Caki2 (cell line): ENCODE results near the gene PDE3B. TPM values are rescaled to one million over a fixed set of nuclear protein-coding genes. Genes with fewer than 3 reads are reported as not detected.
A peak's percentile ranks its signal among the peaks of the same experiment; 100 is the strongest.
"Not testable (repeated sequence)": the region's sequence is repeated elsewhere in the genome, so short reads cannot be mapped to it uniquely, and the experiment has no call there.

Source experiments
- DNase-seq: peaks from one replicate; pipeline ENCODE4 v3.0.0-alpha.2; 2015; ENCODE audit warnings: low read depth
- in situ Hi-C: cut with HindIII; loops from 2 replicates; pipeline ENCODE4 v1.10.0; 2016; ENCODE audit warnings: low sequenced_read_pairs, low pct_unique_long_range_greater_than_20kb, mixed read lengths
- total RNA-seq: library from RNA; depleted of rRNA; stranded (reverse); fragments of >200 nt; shearing (Covaris generic); gene quantifications from 2 replicates; pipeline ENCODE4 v1.2.3, GENCODE V29; 2014; ENCODE audit warnings: low replicate concordance; rRNA removed

PDE3B gene
- 0.54 and 1.6 TPM in 2 replicates for total RNA-seq

DNA sequence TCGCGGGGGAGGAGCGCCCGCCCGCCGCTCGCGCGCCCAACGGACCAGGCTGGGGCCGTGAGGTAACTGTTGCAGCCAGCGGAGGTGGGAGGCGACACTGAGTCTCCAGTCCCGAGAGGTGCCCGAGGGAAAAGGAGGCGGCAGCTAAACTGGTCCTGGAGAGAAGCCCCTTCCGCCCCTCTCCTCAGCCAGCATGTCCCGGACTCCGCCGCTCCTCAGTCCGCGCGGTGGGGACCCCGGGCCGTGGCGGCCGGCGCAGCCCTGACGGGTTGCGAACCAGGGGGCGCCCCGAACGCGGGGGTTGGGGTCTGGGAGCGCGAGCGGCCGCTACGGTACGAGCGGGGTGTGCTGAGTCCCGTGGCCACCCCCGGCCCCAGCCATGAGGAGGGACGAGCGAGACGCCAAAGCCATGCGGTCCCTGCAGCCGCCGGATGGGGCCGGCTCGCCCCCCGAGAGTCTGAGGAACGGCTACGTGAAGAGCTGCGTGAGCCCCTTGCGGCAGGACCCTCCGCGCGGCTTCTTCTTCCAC is at the start of gene PDE3B:
TSS of gene PDE3B (plus strand) at position 108 of the 529 bp plus-strand sequence. CDS start at position 380, 272 bp downstream.
- in situ Hi-C loops, result no loop called here

DNA sequence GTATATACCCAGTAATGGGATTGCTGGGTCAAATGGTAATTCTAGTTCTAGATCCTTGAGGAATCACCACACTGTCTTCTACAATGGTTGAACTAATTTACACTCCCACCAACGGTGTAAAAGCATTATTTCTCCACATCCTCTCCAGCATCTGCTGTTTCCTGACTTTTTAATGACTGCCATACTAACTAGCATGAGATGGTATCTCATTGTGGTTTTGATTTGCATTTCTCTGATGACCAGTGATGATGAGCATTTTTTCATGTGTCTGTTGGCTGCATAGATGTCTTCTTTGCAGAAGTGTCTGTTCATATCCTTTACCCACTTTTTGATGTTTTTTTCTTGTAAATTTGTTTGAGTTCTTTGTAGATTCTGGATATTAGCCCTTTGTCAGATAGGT is 48.3 kb upstream of the PDE3B start:
- DNase-seq, in situ Hi-C loops: not testable (repeated sequence)

More for the DNA sequence above, at the start of gene PDE3B:
- peak; percentile 67 for DNase-seq

GRCh38 chr11:14607713-14608112 is 35.9 kb upstream of the PDE3B start:
- in situ Hi-C loops, result no loop called here
- DNase-seq, result no peak

- DNase-seq, result no peak
- in situ Hi-C loops, result no loop called here
Observed at GRCh38 chr11:14609902-14610301, 33.7 kb upstream of the PDE3B start.

GRCh38 chr11:14611939-14612338 is 31.7 kb upstream of the PDE3B start:
- in situ Hi-C loops, result no loop called here
- DNase-seq, result no peak

DNA sequence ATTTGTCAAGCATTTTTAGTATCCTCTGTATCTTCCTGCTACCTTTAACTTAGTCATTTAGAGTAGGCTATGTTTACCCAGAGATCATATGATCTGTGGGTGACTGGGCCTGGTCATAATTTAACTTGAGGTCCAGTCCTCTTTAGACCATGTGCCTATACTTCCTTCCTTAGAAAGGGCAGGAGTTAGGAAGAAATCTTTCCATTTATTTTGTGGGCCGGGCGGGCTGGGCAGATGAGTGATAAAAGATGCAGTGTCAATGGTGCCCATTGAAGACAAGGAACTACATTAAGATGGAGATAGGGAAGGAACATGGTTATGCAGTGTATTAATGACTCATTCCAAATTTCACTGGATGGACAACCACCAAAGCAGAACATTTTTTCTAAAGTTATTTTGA is 30.9 kb upstream of the PDE3B start:
- DNase-seq, result peak; percentile 16
- in situ Hi-C loops, result no loop called here

DNA sequence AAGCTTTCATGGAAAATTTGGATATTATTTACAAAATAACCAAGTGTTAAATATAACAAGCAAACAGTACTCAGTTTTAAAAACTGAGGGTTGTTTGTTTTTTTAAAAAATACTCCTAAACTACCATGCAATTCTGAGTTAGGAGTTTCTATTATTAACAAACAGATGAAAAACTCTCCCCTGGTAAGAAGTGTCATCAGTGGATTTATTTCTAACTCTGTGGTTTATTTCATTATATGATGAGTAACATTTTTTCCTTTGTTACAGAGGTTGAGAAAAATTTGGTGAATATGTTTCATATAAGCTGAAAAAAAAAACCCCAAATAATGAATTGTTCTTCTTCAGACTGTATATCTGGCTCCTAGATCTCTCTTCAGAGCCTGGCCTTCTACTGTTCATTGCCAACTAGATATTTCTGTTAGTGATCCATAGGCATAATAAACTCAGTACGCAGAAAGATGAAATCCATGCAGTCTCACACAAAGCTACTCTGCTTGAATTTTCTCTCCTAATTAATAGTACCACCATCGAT is 29.4 kb upstream of the PDE3B start:
- in situ Hi-C loops, result no loop called here
- DNase-seq, result no peak

DNA sequence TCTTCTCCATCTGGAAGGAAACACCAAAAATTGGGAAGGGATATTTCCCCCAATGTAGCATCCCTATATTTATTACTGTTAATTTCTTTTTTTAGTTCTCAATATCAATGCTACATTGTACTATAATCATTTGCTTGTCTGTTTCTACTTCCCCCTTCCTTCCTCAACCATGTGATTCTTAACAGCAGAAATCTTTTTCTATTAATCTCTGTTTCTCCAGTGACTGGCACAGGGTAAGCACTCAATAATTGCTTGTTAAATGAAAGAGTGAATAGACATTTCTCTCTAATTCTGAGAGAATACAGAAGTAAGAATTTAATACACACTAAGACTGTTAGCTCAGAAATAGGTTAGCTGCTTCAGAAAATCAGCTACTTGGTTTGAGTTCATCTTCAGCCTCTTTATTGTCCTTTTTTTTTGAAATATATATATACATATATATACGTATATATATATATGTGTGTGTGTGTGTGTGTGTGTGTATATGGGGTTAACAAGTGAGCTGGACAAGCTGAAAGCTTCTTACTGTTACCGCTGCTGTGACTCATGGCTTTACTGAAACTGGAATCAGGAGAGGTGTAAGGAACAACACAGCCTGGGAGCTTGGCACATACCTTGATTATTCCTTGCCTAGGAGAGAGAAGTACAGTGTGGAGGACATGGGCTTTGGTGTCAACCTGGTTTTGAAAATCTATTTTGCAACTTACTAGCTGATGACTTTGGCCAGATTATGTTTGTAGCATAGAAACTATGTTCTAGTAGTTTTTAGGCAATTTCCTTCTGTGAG is 26.2 kb upstream of the PDE3B start:
- in situ Hi-C loops, result no loop called here

GRCh38 chr11:14618060-14618459 is 25.5 kb upstream of the PDE3B start:
- in situ Hi-C loops, result no loop called here
- no peak for DNase-seq

More for the DNA sequence above, 26.2 kb upstream of the PDE3B start:
- no peak for DNase-seq

DNA sequence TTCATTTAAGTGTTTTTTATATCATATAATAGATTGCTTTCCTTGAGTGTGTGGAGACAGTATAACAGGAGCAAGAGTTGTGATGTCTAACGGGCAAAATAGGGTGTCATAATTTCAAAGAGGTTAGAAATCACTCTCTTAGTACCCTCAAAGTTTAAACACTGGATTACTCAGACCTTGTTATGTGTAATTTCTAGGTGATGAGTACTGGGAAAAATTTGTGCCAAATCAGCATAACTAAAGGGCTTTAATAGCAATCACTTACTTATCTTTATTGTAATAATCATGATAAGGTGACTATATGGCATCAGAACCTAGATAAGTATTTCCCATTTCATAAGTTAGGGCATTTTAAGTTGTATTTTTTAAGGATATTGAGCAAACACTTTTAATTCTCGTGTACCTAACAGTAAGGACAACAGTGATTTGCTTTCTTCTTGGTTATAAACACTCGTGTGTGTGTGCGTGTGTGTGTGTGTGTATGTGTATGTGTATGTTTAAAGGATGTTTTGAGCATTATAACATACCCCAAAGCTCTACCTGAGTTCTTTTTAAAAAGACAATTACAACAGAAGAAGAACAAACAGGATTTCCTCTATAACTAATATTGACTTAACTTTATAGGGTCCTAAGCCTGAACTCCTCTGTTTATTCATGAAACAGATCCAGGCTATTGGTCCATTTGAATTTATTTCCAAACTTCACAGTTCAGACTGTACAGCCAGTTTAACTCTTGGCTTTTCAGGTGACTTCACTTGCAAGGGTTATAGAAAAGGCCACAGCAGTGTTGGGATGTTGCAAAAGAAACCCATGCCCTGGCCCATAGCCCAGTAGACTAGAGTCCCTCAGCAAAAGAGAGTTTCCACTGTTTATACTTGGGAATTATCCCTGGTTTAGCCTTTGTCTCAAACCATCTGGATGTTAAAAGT is 23.7 kb upstream of the PDE3B start:
- DNase-seq, result no peak
- in situ Hi-C loops, result no loop called here

- DNase-seq, result no peak
- in situ Hi-C loops, result no loop called here
Observed at GRCh38 chr11:14622223-14622954, 21.2 kb upstream of the PDE3B start.

DNA sequence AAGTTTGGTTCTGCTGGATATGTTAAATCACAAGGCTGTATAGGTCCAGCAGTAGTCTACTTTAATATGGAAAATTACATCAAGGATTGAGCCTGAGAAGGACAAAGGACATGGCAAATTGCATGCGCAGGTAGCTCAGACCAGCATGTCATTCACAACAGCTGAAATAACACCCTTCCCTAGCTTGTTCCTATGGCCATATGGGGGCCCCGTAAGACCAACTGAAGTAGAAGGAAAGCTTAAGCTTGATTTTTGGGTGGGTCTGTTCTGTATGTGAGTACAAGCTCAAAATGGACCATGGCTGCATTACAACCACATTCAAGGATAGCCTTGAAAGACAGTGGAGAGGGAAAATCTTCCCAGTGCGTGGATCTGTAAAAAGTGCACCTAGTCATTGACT is 20.6 kb upstream of the PDE3B start:
- in situ Hi-C loops, result no loop called here
- DNase-seq, result no peak

GRCh38 chr11:14625586-14626205 is 17.9 kb upstream of the PDE3B start:
- no peak for DNase-seq
- in situ Hi-C loops, result no loop called here

- in situ Hi-C loops, result no loop called here
- DNase-seq, result no peak
Observed at GRCh38 chr11:14626650-14627049, 17.0 kb upstream of the PDE3B start.

GRCh38 chr11:14633506-14634224 is 9.9 kb upstream of the PDE3B start:
- in situ Hi-C loops, DNase-seq: not testable (repeated sequence)

DNA sequence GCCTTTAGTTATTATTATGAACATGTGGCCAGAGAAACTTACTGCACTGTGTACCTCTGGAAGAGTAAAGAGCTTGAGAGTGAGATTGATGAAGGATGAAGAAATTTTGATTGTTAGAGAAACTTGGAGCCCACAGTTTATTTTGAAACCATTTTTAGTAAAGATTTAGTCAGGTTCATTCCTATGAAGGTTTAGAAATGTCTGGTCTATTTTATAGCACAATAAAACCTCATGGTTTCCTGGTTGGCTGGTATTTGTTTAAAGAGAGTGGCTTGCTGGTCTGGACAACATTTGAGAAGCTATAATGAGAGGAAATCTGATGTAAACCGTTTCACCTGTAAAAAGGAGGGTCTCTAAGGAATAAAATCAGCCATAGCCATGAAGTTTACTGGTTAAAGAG is 8.8 kb upstream of the PDE3B start:
- no peak for DNase-seq
- in situ Hi-C loops, result no loop called here

DNA sequence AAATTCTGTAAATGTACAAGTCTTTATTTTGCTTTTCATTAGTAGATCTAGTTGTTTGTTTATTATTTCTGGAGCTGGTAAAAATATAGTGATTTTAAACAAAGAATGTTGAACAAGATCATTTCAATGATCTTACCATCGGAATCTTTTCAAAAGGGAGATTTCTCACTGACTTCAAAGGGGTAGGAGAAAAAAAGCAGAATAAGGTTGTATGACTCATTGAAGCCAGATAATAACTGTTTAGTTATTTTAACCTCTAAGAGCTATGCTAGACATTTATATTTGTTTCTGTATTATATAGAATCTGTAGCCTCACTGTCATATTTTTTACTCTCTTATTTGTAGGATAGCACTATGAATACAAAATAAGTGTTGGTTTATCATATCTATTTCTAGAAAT is 8.1 kb upstream of the PDE3B start:
- DNase-seq, result no peak
- in situ Hi-C loops, result no loop called here
